ENCODE data around the gene BAG3. TPM values are rescaled to one million over a fixed set of nuclear protein-coding genes. Genes with fewer than 3 reads are reported as not detected.
A peak's percentile ranks its signal among the peaks of the same experiment; 100 is the strongest.

The BAG3 gene
- 24.6 TPM for total RNA-seq (ENCODE audit: unreplicated experiment)
- long read RNA-seq, transcript BAG3-201 (4 exons, 2,571 nt) = major isoform, 10 of 16 reads
- long read RNA-seq, partial matches to known transcripts = 3 of 16 reads
- long read RNA-seq, other reads (novel, unspliced or antisense) = 3 of 16 reads

DNA sequence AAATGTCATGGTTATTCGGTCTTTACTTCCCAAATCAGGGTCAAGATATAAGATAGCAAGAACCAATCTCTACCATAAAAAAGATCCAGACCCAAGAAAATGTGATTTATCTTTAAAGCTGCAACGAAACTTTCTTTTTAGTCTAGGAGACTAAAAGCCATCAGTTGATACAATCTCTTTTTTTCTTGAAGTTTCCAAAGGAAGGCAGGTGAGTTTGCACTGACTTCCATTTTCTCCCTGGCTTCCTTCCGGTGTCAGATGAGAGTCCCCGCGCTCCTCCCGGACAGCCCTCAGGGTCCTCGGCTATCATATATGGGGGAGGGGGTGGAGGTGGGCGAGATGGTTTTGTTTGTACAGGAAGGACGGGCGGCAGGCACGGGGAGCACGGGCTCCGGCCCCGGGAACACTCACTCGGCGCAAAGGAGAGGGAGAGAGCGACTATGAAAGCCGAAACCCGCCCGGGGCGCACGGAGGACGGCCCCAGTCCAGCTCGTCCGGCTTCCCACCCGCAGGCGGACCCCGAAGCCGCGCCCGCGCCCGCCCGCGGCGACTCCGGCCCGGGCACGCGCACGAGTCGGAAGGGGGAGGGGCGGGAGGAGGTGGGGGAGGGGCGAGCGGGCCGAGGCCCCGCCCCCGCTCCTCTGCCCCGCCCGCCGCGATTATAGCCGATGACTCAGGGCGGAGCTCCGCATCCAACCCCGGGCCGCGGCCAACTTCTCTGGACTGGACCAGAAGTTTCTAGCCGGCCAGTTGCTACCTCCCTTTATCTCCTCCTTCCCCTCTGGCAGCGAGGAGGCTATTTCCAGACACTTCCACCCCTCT lies at the start of gene BAG3:
Gene BAG3, plus strand, starts transcription at position 689 of the 822 bp plus-strand sequence. CDS start 296 bp downstream, outside the sequence.
- Mint-ChIP-seq H3K4me3 (ENCODE audit: unreplicated experiment) (peak within 1 kb of the TSS; percentile 94), H3K9me3 (ENCODE audit: unreplicated experiment) (no peaks in the 10 kb centered on the region), H3K27ac (ENCODE audit: unreplicated experiment) (peak within 1 kb of the TSS; percentile 90), H3K27me3 (ENCODE audit: unreplicated experiment) (peaks cover 2% of the 10 kb centered on the region), H3K36me3 (ENCODE audit: low read depth, unreplicated experiment) (no peaks in the 10 kb centered on the region), H3K4me1 (ENCODE audit: unreplicated experiment) (peaks cover 31% of the 10 kb centered on the region)
- DNase-seq (ENCODE audit: low spot score) = peak; percentile 89
- TF ChIP-seq, protein P1, sequence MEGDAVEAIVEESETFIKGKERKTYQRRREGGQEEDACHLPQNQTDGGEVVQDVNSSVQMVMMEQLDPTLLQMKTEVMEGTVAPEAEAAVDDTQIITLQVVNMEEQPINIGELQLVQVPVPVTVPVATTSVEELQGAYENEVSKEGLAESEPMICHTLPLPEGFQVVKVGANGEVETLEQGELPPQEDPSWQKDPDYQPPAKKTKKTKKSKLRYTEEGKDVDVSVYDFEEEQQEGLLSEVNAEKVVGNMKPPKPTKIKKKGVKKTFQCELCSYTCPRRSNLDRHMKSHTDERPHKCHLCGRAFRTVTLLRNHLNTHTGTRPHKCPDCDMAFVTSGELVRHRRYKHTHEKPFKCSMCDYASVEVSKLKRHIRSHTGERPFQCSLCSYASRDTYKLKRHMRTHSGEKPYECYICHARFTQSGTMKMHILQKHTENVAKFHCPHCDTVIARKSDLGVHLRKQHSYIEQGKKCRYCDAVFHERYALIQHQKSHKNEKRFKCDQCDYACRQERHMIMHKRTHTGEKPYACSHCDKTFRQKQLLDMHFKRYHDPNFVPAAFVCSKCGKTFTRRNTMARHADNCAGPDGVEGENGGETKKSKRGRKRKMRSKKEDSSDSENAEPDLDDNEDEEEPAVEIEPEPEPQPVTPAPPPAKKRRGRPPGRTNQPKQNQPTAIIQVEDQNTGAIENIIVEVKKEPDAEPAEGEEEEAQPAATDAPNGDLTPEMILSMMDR (IDR thresholded peaks at IDR 0.05; ENCODE audit: unreplicated experiment) = no peak

DNA sequence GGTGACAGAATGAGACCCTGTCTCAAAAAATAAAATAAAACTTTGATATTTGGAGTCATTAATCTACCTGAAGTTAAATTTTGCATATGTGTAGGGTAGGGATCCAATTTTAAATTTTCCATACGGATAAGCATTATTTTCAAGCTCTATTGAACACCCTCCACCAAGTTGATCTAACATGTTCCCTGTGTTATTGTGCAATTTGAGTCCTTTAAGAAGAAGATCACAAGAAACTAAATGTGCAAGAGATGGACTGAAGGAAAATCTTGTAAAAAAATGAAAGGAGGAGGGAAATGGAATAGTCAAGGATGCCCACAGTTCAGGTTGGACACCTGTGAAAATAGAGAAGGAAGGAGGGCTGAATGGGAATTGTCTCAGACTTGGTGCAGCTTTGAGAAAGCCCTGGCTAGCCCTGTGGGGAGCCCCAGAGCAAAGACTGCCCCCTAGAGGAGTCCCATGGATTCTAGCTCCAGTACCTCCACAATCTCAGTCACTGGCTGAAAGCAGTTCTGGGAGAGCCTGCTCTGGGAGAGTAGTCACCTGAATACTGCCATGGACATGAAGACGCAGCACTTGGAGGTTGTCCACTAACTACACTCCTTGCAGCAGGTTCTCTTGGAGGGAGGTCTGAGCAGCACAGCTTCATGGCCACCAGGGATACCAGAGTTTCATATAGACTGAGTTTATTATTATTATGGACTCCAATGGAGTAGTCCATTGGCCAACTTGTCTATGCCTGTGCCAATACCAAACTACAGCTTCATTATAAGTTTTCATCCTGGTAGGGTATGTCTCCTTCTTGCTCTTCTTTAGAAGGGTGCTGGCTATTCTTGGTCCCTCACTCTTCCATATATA lies 48.7 kb upstream of the BAG3 start:
- peak; percentile 65 for DNase-seq (ENCODE audit: low spot score)
- no peak overlapping the region for H3K4me3 Mint-ChIP-seq (ENCODE audit: unreplicated experiment)
- H3K9me3 Mint-ChIP-seq (ENCODE audit: unreplicated experiment) = no peaks in the 10 kb centered on the region
- TF ChIP-seq, protein P1 (IDR thresholded peaks at IDR 0.05; ENCODE audit: unreplicated experiment) = peak; percentile 39
- H3K27ac Mint-ChIP-seq (ENCODE audit: unreplicated experiment) = no peak overlapping the region
- H3K36me3 Mint-ChIP-seq (ENCODE audit: low read depth, unreplicated experiment) = peaks cover 5% of the 10 kb centered on the region
- H3K4me1 Mint-ChIP-seq (ENCODE audit: unreplicated experiment) = peaks cover 4% of the 10 kb centered on the region
- H3K27me3 Mint-ChIP-seq (ENCODE audit: unreplicated experiment) = no peaks in the 10 kb centered on the region

DNA sequence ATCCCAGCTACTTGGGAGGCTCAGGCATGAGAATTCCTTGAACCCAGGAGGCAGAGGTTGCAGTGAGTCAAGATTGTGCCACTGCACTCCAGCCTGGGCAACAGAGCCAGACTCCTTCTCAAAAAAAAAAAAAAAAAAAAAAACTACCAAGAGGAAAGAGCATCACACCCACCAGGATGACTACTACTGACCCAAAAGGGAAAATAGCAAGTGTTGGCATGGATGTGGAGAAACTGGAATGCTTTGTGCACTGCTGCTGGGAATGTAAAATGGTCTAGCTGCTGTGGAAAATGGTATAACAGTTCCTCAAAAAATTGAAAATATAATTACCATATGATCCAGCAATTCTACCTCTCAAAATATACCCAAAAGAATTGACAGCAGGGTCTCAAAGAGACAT lies 46.7 kb upstream of the BAG3 start:
- H3K27me3 Mint-ChIP-seq (ENCODE audit: unreplicated experiment) = no peaks in the 10 kb centered on the region
- H3K36me3 Mint-ChIP-seq (ENCODE audit: low read depth, unreplicated experiment) = no peaks in the 10 kb centered on the region
- DNase-seq (ENCODE audit: low spot score) = no peak
- TF ChIP-seq, protein P1 (IDR thresholded peaks at IDR 0.05; ENCODE audit: unreplicated experiment) = no peak
- H3K27ac Mint-ChIP-seq (ENCODE audit: unreplicated experiment) = no peak overlapping the region
- no peaks in the 10 kb centered on the region for H3K4me1 Mint-ChIP-seq (ENCODE audit: unreplicated experiment)
- H3K4me3 Mint-ChIP-seq (ENCODE audit: unreplicated experiment) = no peak overlapping the region
- no peaks in the 10 kb centered on the region for H3K9me3 Mint-ChIP-seq (ENCODE audit: unreplicated experiment)

DNA sequence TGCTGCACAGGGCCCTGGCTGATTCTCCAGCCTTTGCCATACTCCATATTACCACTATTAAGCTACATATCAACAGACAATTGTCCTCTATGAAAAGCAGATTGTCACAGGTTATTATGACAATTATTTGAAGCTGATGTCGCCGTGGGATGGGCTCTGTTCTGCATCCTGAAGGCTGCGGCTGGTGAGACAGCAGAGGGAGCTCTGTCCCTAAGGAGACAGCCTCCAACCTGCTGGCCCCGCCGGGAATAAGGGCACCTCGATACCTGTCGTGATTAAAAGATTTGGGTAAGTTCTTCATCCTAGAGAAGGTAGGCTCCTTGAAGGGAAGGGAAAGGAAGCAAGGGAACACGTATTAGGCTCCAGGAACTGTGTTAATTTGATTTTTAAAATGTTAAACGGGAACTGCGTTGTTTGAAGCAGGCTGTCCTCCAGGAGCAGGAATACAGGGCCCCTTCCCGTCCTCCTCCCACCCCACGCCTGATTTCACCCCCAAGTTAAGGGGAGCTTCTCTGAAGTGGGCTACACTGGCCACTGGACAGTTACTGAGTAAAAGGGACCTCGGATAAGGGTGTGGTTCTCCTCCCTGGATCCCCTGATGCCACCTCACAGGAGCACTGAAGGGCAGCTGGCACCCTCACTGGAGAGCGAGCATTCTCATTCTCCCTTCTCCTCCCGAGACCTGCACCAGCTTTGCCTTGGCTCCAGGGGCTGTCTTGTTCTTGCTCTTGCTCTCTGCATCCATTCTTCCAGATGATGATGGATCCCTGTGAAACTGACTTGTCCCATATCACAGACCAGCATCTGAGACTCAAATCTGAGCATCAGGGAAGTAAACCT lies 42.6 kb upstream of the BAG3 start:
- DNase-seq (ENCODE audit: low spot score) = peak; percentile 44
- Mint-ChIP-seq H3K4me1 (ENCODE audit: unreplicated experiment) (no peaks in the 10 kb centered on the region), H3K36me3 (ENCODE audit: low read depth, unreplicated experiment) (no peaks in the 10 kb centered on the region), H3K4me3 (ENCODE audit: unreplicated experiment) (no peak overlapping the region), H3K9me3 (ENCODE audit: unreplicated experiment) (no peaks in the 10 kb centered on the region), H3K27me3 (ENCODE audit: unreplicated experiment) (no peaks in the 10 kb centered on the region), H3K27ac (ENCODE audit: unreplicated experiment) (no peak overlapping the region)
- TF ChIP-seq, protein P1 (IDR thresholded peaks at IDR 0.05; ENCODE audit: unreplicated experiment) = no peak

Data from endothelial cell (in vitro differentiated cells).